HG03575 (cell line): Measurements from ENCODE around the gene ASB5.
"Not testable (repeated sequence)": the region's sequence is repeated elsewhere in the genome, so short reads cannot be mapped to it uniquely, and the experiment has no call there.

Experiments used
- ATAC-seq: cut with Tn5 transposase; IDR thresholded peaks from one replicate; pipeline ENCODE4 v1.9.1; 2021; ENCODE audit not compliant: unreplicated experiment, insufficient number of reproducible peaks, low FRiP score; ENCODE audit errors: extremely low read depth

Gene ASB5, protein sequence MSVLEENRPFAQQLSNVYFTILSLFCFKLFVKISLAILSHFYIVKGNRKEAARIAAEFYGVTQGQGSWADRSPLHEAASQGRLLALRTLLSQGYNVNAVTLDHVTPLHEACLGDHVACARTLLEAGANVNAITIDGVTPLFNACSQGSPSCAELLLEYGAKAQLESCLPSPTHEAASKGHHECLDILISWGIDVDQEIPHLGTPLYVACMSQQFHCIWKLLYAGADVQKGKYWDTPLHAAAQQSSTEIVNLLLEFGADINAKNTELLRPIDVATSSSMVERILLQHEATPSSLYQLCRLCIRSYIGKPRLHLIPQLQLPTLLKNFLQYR

DNA sequence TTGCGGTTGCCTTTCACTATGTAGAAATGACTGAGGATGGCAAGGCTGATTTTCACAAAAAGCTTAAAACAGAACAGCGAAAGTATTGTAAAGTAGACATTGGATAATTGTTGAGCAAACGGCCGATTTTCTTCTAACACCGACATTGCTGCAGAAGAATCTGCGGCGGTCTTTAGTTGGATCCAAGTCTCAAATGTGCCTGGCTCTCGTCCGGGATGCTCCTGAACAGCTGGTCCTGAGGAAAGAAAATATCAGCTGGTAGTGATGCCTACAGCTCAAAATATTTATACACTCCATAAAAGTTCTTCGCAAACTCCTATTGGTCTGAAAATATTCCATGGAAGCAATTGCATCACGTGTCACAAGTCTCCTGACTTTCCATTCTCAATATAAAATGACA, at the start of gene ASB5:
TSS of gene ASB5 (minus strand) at position 260 of the 400 bp plus-strand sequence. CDS start at position 146, 114 bp downstream.
- ATAC-seq, result no peak

DNA sequence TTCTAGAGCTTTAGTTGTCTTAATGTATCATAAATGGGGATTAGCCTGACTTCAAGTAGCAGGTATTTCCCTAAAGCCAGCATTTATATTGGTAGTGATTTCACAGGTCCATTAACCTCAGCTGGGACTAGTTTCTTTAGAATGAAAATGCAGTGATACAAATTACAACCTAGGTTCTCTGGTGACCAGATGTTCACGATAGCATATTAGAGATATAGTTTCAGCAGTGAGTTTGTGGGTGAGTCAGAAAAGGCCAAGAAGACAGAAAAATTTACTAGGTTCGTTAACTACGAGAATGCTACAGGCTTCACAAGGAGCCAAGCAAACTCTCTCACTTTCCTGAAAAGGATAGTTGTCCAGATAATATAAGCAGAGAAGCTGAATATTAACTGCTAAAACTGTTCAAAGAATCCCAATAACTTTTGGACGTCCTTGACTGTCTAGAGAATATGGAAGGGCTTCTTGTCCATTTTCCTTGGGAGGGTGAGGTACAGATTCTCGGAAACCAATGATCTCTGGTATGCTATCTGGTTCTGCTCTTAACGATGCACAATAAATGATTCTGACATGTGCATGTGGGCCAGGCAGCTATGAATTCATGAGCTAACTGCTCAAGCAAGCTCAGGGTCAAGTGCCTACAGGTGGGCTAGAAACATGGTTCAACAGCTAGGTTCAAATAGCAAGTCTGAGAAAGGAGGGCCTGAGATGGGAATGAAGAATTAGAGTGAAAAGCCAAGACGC, 44.7 kb upstream of the ASB5 start:
- ATAC-seq, result no peak

DNA sequence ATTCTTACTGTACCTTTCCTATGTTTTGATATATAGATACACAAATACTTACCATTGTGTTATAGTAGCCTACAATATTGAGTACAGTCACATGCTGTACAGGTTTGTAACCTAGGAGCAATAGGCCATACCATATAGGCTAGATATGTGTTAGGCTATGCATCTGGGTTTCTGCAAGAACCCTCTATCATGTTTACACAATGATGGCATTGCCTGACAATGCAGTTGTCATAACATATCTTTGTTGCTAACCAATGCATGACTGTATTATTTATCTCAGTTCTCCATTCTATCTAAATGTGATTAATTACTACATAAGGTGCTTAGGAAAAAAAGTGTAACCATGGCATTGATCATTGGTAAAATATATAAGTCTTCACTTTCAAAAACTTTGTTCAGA, 40.8 kb upstream of the ASB5 start:
- no peak for ATAC-seq

DNA sequence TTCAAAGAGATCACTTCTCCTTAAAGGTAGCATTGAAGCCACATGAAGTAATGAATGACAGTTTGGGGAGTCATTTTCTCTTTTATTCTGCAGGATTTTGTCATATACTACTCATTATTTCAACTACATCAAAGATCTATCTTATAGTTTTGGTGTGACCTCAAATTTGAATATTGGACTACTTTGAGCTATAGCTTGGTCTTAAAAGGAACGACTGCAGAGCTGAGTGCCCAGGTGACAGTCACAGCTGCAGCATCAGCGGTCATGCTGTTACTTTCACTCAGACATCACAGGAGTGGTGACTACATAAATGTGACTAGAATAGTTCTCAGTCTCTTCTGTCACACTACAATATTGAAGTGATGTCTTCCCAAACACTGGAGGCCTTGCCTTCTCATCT, 40.0 kb upstream of the ASB5 start:
- peak; percentile 99 for ATAC-seq

DNA sequence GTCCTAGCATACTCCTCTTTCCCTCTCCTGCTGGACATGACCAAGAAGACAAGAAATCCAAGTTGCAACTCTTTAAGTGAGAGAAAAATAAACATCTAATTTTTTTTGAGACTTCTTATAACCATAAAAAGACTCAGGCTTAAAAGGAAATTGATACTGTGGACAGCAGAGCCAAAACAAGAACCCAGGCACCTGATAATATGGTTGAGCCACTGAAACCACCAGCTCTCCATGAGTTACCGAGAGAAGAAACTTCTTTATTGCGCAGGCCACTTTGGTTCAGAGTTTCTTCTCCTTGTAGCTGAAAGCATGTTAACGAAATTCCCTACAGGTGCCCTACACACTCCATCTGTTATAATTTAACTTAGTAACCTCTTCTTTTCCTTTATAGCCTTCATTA, 39.4 kb upstream of the ASB5 start:
- peak; percentile 48 for ATAC-seq

DNA sequence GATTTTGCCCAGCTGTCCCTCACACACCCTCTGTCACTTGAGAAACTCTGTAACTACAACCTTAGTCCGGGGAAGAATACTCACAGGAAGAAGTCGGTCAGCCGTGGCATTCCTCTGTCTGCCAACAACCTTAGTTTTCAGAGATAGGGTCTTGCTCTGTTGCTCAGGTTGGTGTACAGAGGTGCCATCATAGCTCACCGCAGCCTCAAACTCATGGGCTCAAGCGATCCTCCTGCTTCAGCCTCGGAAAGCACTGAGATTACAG, 38.6 kb upstream of the ASB5 start:
- no peak for ATAC-seq

DNA sequence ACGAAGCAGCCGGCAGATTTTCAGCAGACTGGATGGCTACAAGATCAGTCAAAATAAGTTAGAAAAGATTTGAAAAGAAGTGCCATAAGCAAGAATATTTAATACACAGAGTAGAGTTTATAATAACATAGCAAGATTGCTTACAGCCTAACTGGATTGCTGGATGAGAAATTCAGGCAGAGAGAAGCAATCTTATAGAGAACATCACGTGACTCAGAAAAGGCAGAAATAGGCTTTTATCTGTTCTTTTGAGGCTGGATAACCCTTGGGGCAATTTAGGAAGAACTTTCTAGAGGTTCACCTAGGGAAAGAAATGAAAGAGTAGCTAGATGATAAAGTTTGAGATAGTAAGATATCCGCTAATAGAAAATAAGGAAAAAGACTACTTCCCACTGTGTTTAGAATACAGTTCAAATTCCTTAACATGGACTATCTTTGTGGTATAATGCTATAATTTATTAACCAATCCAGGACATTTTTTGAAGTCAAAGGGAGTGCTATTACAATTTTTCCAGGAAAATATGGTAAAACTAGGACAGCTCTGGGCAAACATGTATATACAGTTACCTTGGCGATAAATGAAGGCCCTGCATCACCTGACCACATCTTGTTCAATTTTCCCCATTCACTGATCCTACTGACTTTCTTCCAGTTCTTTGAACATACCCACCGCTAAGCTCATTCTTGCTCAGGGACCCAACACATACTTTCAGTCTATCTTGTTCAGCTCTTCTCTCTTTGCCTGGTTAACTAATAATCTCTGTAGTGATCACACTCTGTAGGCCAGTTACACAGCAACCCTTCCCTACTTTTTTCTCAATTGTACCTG, 38.0 kb upstream of the ASB5 start:
- no peak for ATAC-seq

DNA sequence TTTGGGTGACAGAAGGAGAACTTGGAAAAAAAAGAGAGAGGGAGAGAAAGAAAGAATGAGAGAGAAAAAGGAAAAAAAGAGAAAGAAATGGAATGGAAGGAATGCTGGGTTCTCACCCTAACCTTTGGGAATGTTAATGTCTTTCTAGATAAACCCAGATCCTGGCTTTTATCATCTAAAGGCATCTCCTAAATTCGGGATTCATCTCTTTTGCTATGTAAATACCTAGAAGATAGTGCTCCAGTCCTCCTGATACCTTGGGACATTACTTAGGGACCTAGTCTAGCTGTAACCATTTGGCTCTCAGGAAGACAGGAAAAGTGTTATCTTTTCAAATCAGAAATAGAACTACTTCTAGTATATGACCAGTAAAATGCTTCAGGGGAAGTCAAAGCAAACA, 34.9 kb upstream of the ASB5 start:
- ATAC-seq, result no peak

DNA sequence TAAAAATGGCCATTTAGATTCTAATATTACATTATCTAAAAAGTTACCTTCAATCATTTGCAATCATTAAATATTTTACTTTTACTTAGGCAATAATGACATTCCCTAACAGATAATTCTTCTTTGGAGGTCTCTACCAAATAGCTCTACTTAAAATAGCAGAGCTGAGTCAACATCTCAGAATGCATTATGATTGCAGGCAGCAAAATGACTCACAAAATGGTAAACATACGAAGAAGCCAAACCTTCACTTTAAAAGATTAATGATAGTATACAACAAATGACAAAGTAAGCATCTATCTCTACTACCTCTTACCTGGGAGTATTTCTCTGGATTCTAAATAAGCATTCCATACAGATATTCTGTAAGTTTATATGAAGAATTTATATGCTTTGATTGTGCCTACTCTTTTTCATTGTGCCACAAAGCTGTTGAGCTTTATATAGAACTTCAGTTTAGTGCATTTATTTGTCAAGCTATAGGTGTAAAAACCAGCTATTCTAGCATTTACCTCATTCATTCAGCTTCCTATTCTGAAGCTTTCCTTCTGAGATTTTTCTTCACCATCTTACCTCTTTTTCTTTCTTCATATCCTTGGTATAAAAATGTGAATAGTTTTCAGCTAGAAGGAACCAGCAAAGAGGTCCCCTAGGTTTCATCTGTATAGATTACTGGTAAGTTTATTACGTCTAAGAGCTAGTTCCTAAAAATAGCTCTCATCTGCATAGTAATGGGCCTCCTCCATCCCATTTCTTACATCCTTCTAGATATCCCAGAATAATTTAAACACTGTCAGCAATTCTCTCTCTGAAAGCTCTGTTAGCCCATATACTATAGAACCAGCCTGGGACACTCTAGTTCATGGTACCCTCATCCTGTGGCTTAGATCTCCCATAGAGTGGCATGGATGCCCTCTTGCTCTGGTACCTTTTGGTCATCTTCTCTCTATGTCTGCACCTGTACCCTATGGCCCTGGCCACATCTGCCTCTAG, 33.6 kb upstream of the ASB5 start:
- no peak for ATAC-seq

DNA sequence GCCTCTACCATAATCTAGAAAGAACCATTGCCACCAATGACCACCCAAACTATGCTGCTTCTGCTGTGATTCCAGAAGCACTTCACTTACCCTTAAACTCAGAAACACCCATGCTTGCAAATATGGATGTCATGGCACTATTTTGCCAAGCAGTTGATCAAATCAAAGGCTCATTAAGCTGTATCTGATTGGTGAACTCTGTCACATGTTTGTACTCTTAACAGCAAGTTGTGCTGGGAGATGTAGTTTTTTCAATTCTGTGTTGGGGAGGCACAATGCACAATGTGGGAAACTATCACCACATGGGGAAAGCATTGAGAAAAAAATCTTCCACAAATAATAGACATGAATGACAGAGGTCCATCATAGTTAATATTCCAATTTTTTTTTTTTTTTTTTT, 31.5 kb upstream of the ASB5 start:
- ATAC-seq, result no peak

DNA sequence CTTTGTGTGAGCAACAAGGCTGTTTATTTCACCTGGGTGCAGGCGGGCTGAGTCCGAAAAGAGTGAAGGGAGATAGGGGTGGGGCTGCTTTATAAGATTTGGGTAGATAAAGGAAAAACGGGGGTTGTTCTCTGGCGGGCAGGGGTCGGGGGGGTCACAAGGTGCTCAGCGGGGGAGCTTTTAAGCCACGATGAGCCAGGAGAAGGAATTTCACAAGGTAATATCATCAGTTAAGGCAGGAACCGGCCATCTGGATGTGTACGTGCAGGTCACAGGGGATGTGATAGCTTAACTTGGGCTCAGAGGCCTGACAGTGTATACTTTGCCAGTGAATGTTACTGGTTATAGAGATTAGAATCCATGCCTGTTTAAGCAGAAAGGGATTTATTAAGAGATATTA, 31.0 kb upstream of the ASB5 start:
- no peak for ATAC-seq

DNA sequence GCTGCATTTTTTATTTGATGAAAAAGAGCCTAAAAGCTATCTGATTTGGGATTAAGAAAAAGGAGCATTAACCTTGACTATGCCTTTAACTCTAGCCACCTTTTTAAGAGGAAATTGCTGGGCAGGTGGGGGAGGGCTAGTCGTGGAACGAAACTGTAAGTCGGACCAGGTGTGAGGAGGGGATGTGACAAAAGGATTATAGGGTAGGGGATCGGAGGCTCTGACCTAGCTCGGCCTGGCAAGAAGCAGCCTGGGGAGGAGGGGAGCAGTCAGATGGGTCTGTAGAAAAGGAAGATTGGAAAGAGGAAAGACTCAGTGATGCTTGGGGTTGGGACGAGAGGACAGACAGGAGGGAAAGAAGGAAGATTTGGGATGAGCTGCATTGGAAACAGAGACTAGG, 29.6 kb upstream of the ASB5 start:
- no peak for ATAC-seq

DNA sequence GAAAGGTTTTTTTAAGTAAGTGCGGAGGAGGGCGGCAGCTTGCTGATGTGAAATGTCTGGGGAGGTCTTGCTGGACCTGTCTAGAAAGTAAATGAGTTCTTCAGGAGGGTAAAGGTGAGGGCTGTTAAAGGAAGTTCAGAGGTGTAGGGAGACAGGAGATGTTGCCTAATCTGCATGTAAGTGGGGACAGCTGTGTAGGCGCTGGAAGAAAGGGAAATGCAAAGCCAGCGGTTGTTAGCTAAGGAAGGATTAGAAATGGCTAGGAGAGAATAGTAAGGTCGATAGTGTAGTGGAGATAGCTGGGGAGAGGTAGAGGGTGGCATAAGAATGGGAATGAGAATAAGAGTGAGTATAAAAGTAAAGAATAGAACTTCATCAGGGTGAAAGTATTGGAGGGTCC, 26.9 kb upstream of the ASB5 start:
- not testable (repeated sequence) for ATAC-seq

DNA sequence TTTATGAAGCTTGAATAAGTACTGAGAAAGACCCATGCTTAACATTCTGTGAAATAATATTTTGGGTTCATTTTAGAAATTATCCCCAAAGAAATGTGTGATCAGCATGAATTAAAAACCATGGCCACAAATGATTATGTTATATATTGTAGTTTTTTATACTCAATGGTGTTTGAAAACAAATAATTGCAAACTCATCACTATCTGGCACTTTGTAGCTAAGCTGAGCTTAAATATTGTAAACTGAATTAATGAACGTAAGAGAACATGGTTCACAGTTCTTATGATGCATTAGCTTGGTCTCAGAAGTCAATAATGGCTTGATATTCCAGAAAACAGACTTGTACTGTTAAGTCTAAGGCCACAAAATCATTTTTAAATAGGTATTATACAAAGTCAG, 24.6 kb upstream of the ASB5 start:
- no peak for ATAC-seq

DNA sequence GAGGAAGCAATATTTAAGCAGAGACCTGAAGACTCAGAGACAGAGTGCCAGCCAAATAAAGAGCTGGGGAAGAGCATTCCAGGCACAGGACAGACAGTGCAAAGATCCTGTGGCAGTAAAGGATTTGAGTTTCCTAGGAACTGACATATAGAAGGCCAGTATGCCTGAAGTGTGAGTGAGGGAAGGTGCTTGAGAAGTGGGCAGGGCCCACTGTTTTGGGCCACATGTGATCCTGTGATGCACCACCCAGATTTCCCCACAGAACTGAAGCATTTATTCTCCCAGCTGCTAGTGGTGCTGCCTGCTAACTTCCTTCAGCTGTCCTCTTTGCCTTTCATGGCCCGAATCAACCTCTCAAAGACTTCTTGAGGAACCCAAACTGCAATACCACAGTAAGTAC, 23.9 kb upstream of the ASB5 start:
- no peak for ATAC-seq

DNA sequence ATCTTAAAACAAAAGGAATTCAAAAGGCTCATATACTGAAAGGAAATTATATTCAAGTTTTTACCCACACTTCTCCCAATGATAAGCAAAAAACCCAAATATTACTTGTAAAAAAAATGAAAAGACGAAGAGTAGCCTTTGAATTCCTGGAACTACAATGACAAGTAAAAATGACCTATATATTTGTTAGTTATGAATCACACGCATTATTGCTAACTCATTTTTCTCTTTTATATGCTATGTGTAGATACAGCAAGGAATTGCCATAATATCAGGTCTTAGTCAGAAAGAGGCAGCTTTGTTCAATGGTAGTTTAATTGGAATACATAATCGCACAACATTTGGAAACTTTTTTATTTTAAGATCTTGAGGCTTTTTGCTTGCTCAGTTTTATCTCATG, 22.7 kb upstream of the ASB5 start:
- no peak for ATAC-seq

DNA sequence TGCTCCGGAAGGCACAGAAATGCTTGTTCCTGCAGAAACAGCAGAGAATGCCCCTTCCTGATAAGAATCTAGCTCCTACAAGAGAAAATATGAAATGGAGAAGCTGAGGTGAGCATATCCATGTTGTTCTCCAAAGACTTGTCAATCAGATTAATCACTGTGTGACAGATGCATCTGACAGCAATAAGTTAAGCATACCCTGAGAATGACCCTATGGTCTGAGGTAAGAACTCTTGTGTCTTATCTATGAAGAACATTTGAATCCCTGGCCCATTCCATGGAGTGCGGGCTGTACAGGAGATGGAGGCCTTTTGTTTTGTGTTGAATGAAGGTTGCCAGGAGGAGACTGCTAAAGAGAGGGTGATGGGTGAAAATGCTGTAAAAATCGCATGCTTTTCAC, 21.5 kb upstream of the ASB5 start:
- ATAC-seq, result no peak

DNA sequence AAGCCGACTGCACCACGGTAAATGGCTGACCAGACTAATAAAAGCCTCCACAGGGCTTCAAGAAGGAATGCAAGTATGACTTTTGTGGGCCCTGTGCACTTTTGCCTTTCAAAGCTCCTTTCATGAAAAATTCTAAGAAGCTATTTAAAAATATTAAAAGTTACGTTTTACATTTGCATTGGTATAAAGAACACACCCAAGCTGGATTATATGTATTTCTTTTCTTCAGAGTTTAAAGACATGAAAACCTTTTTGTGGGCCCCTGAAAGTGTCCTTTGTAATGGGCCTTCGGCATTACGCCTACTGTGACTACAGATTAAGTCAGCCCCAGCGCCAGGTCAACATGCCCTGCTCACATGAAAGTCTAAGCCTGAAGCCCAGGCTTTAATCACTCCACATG, 20.5 kb upstream of the ASB5 start:
- no peak for ATAC-seq

DNA sequence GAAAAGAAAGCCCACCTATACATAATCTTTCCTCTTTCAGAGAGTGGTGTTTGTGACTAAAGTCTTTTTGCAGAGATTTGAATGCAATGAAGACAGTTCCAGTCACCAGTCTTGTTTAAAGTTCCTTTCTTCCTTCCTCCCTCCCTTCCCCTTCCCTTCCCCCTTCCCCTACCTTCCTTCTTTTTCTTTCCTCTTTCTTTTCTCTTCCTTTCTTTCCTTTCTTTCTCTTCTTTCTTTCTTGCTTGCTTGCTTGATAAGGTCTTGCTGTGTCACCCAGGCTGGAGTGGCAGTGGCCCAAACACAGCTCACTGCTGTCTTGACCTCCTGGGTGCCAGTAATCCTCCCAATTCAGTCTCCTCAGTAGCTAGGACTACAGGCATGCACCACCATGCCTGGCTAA, 19.0 kb upstream of the ASB5 start:
- ATAC-seq, result no peak
